Measurements from ENCODE around the gene DEPDC5.

DNA sequence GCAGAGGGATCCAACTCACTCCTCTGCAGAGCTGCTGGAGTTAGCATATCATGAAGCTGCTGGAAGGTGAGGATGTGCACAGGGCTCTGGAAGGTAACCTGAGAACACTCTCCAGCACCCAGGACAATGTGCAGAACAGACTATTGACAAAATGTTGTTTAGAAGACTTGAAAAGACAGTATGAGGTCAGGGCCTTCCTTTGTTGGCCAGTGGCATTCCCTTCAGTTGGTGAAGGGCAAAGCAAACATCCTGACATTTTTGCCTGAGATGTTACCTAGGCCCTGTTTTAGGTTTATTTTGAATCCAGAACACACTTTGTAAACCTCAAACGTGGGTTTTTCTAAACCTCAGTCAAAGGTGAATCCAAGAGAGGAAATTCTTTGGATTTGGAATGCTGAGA, 67.8 kb downstream of the DEPDC5 start:
- TF ChIP-seq EZH2 (IDR thresholded peaks at IDR 0.05; ENCODE audit: insufficient read depth, poor library complexity, severe bottlenecking) (no peak), EZH2phosphoT487 (IDR thresholded peaks at IDR 0.05; ENCODE audit: insufficient read depth, low read depth) (no peak)

Data from GM23248 (cell line).